HG03460 (cell line): ENCODE results near the gene SPATA45.

ENCODE experiments used
- ATAC-seq: cut with Tn5 transposase; IDR thresholded peaks from one replicate; pipeline ENCODE4 v1.9.1; 2021; ENCODE audit not compliant: unreplicated experiment

The SPATA45 gene

GRCh38 chr1:212782422-212783154 lies 64.9 kb downstream of the SPATA45 start:
- no peak for ATAC-seq

- no peak for ATAC-seq
Measured at GRCh38 chr1:212781225-212781624, 66.2 kb downstream of the SPATA45 start.

- ATAC-seq: no peak
Measured at GRCh38 chr1:212780759-212781158, 66.7 kb downstream of the SPATA45 start.
